Measurements from ENCODE around the gene CCDC106.

The CCDC106 gene

DNA sequence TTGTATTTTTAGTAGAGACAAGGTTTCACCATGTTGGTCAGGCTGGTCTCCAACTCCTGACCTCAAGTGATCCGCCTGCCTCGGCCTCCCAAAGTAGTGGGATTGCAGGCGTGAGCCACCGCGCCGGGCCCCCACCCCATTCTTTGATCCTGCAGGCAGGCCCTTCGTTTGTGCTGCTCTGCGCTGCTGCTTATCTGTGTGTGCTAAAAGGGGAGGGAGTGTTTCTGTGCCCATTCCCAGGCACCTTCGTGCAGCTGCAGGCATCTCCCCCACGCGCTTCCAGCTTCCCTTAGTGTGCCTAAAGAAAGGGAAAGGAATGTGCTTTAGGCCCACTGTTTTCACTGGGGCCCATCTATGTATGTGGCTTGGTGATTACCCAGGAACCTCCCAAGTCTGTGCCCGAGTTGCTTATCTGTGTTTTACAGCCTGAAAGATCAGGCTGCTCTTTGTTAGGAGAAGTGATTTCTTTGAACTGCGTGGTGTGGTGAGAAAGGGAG lies 54.2 kb downstream of the CCDC106 start:
- Histone ChIP-seq H2AK5ac (ENCODE audit: low read length) (no peak overlapping the region), H3K27me3 (ENCODE audit: insufficient read depth, low read length, poor library complexity) (no peaks in the 10 kb centered on the region), H3K4ac (ENCODE audit: low read depth, low read length) (no peak overlapping the region), H4K5ac (ENCODE audit: low read length) (no peak overlapping the region), H3K36me3 (ENCODE audit: control insufficient read depth, insufficient read depth, low read length) (peaks cover 3% of the 10 kb centered on the region), H3K4me3 (ENCODE audit: low read length) (no peak overlapping the region), H2BK5ac (ENCODE audit: low read length) (no peak overlapping the region), H4K8ac (ENCODE audit: low read depth, low read length) (no peak overlapping the region), H2BK120ac (ENCODE audit: low read depth, low read length) (no peak overlapping the region), H3K27ac (ENCODE audit: low read depth, low read length) (no peak overlapping the region), H3K18ac (ENCODE audit: low read length) (no peak overlapping the region), H3K4me2 (ENCODE audit: low read length) (no peak overlapping the region), H2BK15ac (replicated peaks; ENCODE audit: low read depth) (no peak overlapping the region), H3K23ac (ENCODE audit: low read length) (no peak overlapping the region), H3K79me2 (ENCODE audit: control insufficient read depth, insufficient read depth, low read length) (no peaks in the 10 kb centered on the region), H3K79me1 (ENCODE audit: low read length) (no peaks in the 10 kb centered on the region), H3K9ac (ENCODE audit: low read length) (no peak overlapping the region), H3K56ac (ENCODE audit: low read length) (no peak overlapping the region), H3K4me1 (ENCODE audit: control insufficient read depth, low read depth, low read length) (no peaks in the 10 kb centered on the region)
- DNase-seq: no peak
- no CpG with 5 or more reads among the region's 13 CpGs for WGBS (ENCODE audit: extremely low coverage, insufficient coverage, low lambda C conversion rate)

Measured in mesendoderm (in vitro differentiated cells).